LNCAP (cell line): ENCODE results near the gene MTHFD2L.

Experiments used
- TF ChIP-seq, protein P1 (sequence below): fragments of 450-650 bp; IDR thresholded peaks from 2 replicates; pipeline ENCODE4 v1.5.1; 2017; ENCODE audit warnings: mild to moderate bottlenecking

Gene MTHFD2L

GRCh38 chr4:74157561-74158465 lies at the start of gene MTHFD2L:
Gene MTHFD2L (plus strand): TSS chr4:74158118. CDS start chr4:74158139, 21 bp downstream.
- TF ChIP-seq, protein P1, sequence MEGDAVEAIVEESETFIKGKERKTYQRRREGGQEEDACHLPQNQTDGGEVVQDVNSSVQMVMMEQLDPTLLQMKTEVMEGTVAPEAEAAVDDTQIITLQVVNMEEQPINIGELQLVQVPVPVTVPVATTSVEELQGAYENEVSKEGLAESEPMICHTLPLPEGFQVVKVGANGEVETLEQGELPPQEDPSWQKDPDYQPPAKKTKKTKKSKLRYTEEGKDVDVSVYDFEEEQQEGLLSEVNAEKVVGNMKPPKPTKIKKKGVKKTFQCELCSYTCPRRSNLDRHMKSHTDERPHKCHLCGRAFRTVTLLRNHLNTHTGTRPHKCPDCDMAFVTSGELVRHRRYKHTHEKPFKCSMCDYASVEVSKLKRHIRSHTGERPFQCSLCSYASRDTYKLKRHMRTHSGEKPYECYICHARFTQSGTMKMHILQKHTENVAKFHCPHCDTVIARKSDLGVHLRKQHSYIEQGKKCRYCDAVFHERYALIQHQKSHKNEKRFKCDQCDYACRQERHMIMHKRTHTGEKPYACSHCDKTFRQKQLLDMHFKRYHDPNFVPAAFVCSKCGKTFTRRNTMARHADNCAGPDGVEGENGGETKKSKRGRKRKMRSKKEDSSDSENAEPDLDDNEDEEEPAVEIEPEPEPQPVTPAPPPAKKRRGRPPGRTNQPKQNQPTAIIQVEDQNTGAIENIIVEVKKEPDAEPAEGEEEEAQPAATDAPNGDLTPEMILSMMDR: no peak

DNA sequence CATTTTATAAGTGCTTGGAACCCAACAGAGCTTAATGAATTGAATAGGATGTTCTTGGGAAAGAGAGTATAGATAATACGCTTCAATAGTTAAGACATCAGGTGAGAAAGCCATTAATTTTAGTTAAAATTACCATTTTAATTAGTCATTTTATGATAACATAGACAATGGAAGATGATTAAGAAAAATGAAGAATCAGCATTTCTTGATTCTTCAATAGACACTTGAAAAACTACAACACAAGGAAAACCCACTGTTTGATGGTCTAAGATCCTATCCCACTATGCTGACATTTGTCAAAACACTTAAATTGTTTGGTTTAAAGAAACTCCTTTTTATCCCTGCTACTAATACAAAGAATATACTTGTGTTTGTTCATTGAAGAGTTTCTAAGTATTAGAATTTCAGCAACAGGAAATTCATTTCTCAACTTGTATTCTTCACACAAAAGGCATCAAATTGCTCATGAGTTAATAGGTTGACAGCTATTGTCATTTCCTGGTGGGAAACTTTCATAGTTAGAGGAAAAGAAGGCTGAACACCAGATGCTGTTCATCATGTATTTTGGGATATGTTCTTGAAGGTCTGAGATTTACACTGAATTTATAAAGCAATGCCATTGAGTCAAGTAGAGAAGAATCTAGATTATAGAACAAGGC lies 49.3 kb upstream of the MTHFD2L start:
- TF ChIP-seq, protein P1: no peak

GRCh38 chr4:74109116-74109869 lies 48.6 kb upstream of the MTHFD2L start:
- TF ChIP-seq, protein P1: no peak

DNA sequence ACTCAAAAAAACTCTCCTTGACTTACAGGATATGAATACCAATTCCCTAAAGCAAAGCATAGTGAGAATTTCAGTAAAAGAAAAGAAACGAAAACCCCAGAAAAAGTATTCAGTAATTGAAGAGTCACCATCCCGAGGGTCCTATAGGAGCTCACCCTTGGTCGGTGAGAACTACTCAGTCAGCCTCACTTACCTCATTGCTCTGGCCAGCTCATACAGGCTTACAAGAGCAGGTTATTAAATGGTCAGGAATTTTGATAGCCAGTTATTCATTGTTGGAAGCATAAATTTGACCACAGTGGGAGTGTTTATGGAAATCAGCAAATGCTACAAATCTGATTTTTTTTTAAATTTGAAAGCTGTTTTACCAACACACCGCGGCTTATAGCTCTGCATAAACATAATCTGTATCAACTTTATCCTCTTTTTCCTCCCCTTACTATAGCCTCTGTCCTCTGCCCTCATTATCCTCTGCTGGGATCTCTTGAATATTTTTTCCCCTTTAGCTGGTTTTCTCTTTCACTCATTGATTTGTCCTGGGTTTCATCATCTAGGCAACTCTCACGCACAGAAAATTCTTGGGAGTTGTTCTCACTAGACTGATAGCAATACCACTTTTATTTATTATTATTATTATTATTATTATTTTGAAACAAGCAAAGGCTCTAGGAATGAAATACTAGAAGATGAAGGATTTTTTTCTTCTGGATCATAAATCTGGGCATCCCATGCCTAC lies 47.9 kb upstream of the MTHFD2L start:
- TF ChIP-seq, protein P1: no peak

GRCh38 chr4:74110670-74111069 lies 47.2 kb upstream of the MTHFD2L start:
- TF ChIP-seq, protein P1: no peak

GRCh38 chr4:74111306-74111975 lies 46.5 kb upstream of the MTHFD2L start:
- TF ChIP-seq, protein P1: no peak
